GM06990 (cell line): Measurements from ENCODE around the gene ANKRD36.
"Not testable (repeated sequence)": the region's sequence is repeated elsewhere in the genome, so short reads cannot be mapped to it uniquely, and the experiment has no call there.

ENCODE experiments used
- DNase-seq: peaks from one replicate; pipeline ENCODE4 v3.0.0-alpha.2; 2011; ENCODE audit not compliant: insufficient read length; ENCODE audit errors: extremely low read depth
- H3K27me3 ChIP-seq: replicated peaks from 2 replicates; pipeline ENCODE4 v1.6.0; 2011; ENCODE audit warnings: low read length; ENCODE audit not compliant: control insufficient read depth, insufficient read depth
- H3K36me3 ChIP-seq: 2 replicates; pipeline ENCODE4 v1.5.1; 2011; ENCODE audit warnings: low read length; ENCODE audit not compliant: control insufficient read depth, insufficient read depth
- H3K4me3 ChIP-seq: replicated peaks from 2 replicates; pipeline ENCODE4 v1.5.1; 2011; ENCODE audit warnings: low read depth, mild to moderate bottlenecking, control low read depth, low read length
- CTCF ChIP-seq: IDR thresholded peaks from 2 replicates; pipeline ENCODE4 v1.5.1; 2011; ENCODE audit warnings: low read length, control low read depth, mild to moderate bottlenecking, inconsistent platforms; ENCODE audit not compliant: insufficient read depth, poor library complexity, severe bottlenecking

Gene ANKRD36

DNA sequence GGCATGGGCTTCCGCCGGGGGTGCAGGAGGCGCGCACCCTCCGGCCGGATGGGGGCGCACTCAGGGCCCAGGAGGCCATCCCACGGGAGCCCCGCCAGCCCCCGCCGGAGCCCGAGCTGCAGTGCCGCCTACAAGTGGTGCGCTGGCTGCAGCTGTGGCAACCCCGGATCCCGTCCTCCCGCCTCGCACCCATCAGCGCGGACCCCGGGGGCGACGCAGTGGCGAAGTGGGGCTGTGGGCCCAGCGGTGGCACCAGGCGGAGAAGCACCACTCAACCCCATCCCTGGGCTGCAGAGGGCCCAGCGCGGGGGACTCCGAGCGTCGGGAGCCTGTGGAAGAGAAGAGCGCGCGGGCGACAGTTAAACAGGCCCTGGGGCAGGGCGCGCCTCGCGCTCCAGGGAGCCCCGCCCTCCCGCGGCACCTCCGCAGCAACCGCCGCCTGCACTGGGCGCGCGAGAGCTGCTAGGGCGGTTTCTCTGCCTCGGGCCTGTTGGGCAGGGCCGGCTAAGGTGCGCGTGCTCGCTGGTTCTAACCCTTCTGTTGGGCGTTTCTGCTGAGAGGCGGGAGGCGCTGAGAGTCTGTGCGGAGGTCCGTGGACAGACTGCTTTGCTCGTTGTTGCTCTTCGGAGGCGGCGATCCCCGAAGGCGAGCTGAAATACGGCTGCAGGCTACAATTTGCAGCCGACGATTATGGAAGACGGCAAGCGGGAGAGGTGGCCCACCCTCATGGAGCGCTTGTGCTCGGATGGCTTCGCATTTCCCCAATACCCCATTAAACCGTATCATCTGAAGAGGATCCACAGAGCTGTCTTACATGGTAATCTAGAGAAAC is at the start of gene ANKRD36:
Gene ANKRD36 (plus strand): TSS at position 104 of the 832 bp plus-strand sequence. CDS start 587 bp downstream, at position 691.
- TF ChIP-seq CTCF = peak; percentile 47
- H3K4me3 ChIP-seq = peak within 1 kb of the TSS; percentile 78
- not testable (repeated sequence) for H3K36me3 ChIP-seq, H3K27me3 ChIP-seq
- peak; percentile 90 for DNase-seq

GRCh38 chr2:97066030-97066429 is 46.9 kb upstream of the ANKRD36 start:
- H3K4me3 ChIP-seq, DNase-seq, H3K36me3 ChIP-seq, H3K27me3 ChIP-seq: not testable (repeated sequence)

DNA sequence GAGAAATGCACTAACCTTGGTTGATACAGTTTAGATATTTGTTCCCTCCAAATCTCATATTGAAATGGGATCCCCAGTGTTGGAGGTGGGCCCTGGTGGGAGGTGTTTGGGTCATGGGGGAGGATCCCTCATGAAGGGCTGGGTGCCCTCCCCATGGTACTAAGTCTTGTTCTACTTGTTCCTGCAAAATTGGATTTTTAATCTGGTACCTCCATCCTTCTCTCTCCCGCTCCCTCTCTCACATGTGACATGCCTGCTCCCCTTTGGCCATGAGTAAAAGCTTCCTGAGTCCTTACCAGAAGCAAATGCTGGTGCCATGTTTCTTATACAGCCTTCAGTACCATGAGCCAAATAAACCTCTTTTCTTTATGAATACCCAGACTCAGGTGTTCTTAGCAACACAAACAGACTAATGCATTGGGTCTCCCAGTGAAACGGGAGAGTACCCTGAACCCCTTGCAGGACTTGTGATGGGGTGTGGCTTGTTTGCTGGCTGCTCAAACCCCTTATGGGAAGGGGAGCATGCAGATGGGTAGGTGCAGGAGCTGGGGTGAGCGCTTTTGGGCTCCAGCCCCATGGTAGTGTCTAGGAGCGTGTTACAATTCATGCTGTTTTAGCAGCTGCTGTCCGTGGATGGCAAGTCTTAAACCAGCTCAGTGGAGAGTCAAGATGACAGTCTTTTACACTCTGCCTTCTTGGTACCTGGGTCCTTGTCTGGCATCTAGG is 45.5 kb upstream of the ANKRD36 start:
- no peak for DNase-seq
- TF ChIP-seq CTCF = no peak

DNA sequence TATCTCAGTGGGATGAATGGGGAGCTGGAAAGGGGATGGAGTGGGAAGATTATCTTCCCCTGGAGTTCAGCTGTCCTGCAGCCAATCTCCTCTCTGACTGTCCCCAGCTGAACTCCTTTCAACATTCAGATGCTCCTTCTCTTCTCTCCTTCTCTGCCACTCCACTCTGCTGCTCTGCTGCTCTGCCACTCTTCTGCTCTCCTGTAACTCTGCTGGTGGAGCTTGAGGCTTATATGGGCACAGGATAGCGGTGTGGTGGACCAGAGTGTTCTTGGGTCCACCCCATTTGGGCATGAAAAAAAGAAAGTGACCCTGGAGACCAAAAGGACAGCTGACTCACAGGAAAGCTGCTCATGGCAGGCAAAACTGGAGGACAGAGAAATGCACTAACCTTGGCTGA is 44.9 kb upstream of the ANKRD36 start:
- no peak for TF ChIP-seq CTCF
- no peak for DNase-seq
- no peaks in the 10 kb centered on the region for H3K36me3 ChIP-seq
- H3K27me3 ChIP-seq = no peaks in the 10 kb centered on the region
- no peak overlapping the region for H3K4me3 ChIP-seq

More for the DNA sequence above, 45.5 kb upstream of the ANKRD36 start:
- no peak overlapping the region for H3K4me3 ChIP-seq
- no peaks in the 10 kb centered on the region for H3K27me3 ChIP-seq
- H3K36me3 ChIP-seq = no peaks in the 10 kb centered on the region

DNA sequence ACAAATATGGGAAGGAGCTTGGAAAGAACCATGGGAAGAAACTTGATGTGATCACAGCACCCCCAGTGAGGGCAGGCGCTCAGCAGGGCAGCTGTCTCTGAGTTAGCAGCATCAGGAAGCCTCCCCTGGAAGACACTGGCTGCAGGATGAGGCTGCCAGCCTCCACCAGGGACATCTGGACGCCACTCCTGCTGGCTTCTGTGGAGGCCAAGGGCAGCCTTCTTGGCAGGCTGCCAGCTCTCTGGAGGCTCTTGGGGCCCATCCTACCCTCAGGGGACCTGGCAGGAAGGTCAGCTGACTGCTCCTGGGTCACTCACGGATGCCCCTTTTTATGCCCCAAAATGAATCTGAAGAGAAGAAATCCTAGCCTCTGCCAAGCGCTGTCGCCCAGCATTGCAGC is 44.2 kb upstream of the ANKRD36 start:
- not testable (repeated sequence) for DNase-seq, H3K27me3 ChIP-seq, H3K36me3 ChIP-seq, H3K4me3 ChIP-seq

GRCh38 chr2:97070915-97071314 is 42.0 kb upstream of the ANKRD36 start:
- DNase-seq, H3K36me3 ChIP-seq, H3K27me3 ChIP-seq, H3K4me3 ChIP-seq: not testable (repeated sequence)

GRCh38 chr2:97077213-97077612 is 35.7 kb upstream of the ANKRD36 start:
- not testable (repeated sequence) for H3K27me3 ChIP-seq, H3K4me3 ChIP-seq, H3K36me3 ChIP-seq, DNase-seq

GRCh38 chr2:97080855-97081254 is 32.1 kb upstream of the ANKRD36 start:
- H3K36me3 ChIP-seq, H3K27me3 ChIP-seq, DNase-seq, H3K4me3 ChIP-seq: not testable (repeated sequence)

DNA sequence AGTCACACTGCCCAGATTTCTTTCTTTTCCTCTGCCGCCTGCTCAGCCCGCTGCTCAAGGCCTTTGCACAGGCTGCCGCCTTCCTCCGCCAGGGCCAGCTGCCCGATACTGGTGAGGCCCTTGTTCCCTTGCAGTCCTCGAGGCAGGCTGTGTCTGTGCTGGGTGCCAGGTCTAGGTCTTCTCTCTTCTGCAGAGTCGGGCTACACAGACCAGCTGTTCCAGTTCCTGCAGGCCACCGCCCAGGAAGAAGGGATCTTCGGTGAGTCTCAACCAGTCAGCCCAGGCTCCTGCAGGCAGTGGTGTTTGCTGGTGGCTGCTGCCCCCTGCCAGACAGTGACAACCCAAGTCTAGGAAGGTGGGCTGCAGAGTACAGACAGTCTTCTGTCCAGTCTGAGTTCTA is 30.7 kb upstream of the ANKRD36 start:
- DNase-seq, H3K27me3 ChIP-seq, H3K4me3 ChIP-seq: not testable (repeated sequence)

GRCh38 chr2:97083516-97083915 is 29.4 kb upstream of the ANKRD36 start:
- DNase-seq, H3K27me3 ChIP-seq, H3K4me3 ChIP-seq, H3K36me3 ChIP-seq: not testable (repeated sequence)

More for the DNA sequence above, 30.7 kb upstream of the ANKRD36 start:
- H3K36me3 ChIP-seq = not testable (repeated sequence)

DNA sequence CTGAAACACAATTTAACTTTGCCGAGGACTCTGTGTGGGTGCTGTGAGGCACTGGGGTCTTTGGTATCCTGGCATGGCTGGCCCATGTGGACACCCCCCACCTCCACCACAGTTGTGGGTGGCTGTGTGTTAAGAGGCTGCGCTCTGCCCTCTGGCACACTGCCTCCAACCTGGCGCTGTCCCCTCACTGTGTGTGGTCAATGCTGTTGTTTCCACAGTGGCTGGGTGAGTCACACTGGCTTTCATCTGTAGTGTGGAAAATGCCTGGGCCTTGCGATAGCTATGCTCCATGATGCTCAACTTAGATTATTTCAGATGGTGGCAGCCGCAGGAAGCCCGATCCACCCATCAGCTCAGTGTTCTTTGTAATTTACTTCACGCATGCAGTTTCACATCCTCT is 27.9 kb upstream of the ANKRD36 start:
- not testable (repeated sequence) for H3K36me3 ChIP-seq, DNase-seq, H3K27me3 ChIP-seq, H3K4me3 ChIP-seq
